PC-9 (cell line): Measurements from ENCODE around the gene NRP1. TPM values are rescaled to one million over a fixed set of nuclear protein-coding genes. Genes with fewer than 3 reads are reported as not detected.

ENCODE experiments used
- BruUV-seq: library from RNA; stranded (reverse); fragments of 400-500 nt; replicated peaks from 2 replicates; lab custom pipeline; 2021; lab: Mats Ljungman, UMichigan
- CTCF ChIA-PET: fragments of 300-600 bp; sonication (Branson Sonifier 250); formaldehyde crosslinking; loops from one replicate; lab custom pipeline; 2022; ENCODE audit warnings: antibody characterized with exemption; lab: Charles Lee
- POLR2A ChIA-PET: fragments of 300-600 bp; sonication (Branson Sonifier 250); formaldehyde crosslinking; loops from one replicate; lab custom pipeline; 2022; ENCODE audit warnings: antibody characterized with exemption; ENCODE audit not compliant: unreplicated experiment; lab: Charles Lee
- DNase-seq, 2 experiments: peaks; one replicate each; pipeline versions ENCODE4 v3.0.0 to v3.0.0-alpha.2; 2015 to 2022; ENCODE audit warnings: mixed read lengths in 1 of 2
- H2AFZ ChIP-seq: fragments of 200-600 bp; sonication (generic); 2 replicates; pipeline ENCODE4 v1.8.1; 2017; ENCODE audit warnings: antibody characterized with exemption
- H3F3A ChIP-seq: fragments of 200-600 bp; sonication (generic); 2 replicates; pipeline ENCODE4 v1.8.1; 2017; ENCODE audit warnings: antibody characterized with exemption, mild to moderate bottlenecking, low read depth; ENCODE audit not compliant: insufficient read depth
- H3K27ac ChIP-seq: fragments of 200-600 bp; sonication (generic); 2 replicates; pipeline ENCODE4 v1.6.1; 2016; ENCODE audit warnings: mixed run types
- H3K27me3 ChIP-seq: fragments of 200-600 bp; sonication (generic); 2 replicates; pipeline ENCODE4 v1.6.1; 2016; ENCODE audit warnings: low read depth, mixed run types; ENCODE audit not compliant: insufficient read depth
- H3K36me3 ChIP-seq: fragments of 200-600 bp; sonication (generic); 2 replicates; pipeline ENCODE4 v1.6.1; 2016; ENCODE audit warnings: low read depth, mixed run types
- H3K4me1 ChIP-seq: fragments of 200-600 bp; sonication (generic); replicated peaks from 2 replicates; pipeline ENCODE4 v1.6.1; 2016; ENCODE audit warnings: mixed run types; ENCODE audit not compliant: insufficient read depth
- H3K4me2 ChIP-seq: fragments of 200-600 bp; sonication (generic); 2 replicates; pipeline ENCODE4 v1.6.1; 2017; ENCODE audit warnings: mixed run types
- H3K4me3 ChIP-seq: fragments of 200-600 bp; sonication (generic); 2 replicates; pipeline ENCODE4 v1.6.1; 2016; ENCODE audit warnings: mixed run types
- H3K79me2 ChIP-seq: fragments of 200-600 bp; sonication (generic); 2 replicates; pipeline ENCODE4 v1.6.1; 2017; ENCODE audit warnings: low read depth, mixed run types
- H3K9me2 ChIP-seq: fragments of 200-600 bp; sonication (generic); 2 replicates; pipeline ENCODE4 v1.8.1; 2017; ENCODE audit warnings: mild to moderate bottlenecking; ENCODE audit not compliant: insufficient read depth
- H3K9me3 ChIP-seq: fragments of 200-600 bp; sonication (generic); 2 replicates; pipeline ENCODE4 v1.8.1; 2016; ENCODE audit warnings: low read depth; ENCODE audit not compliant: insufficient read depth
- H4K20me1 ChIP-seq: fragments of 200-600 bp; sonication (generic); 2 replicates; pipeline ENCODE4 v1.8.1; 2017; ENCODE audit not compliant: insufficient read depth
- CTCF ChIP-seq: fragments of 200-600 bp; sonication (generic); conservative IDR thresholded peaks from 2 replicates; pipeline ENCODE4 v1.6.1; 2017; ENCODE audit warnings: mixed run types, antibody characterized with exemption, mild to moderate bottlenecking, moderate library complexity
- EZH2 ChIP-seq: fragments of 200-600 bp; sonication (generic); IDR thresholded peaks from 2 replicates; pipeline ENCODE4 v1.8.0; 2017; ENCODE audit warnings: antibody characterized with exemption, low read depth
- intact Hi-C: fragments of 100-400 bp; cut with micrococcal nuclease; formaldehyde crosslinking; loops from one replicate; pipeline ENCODE4 v1.10.0; 2022; ENCODE audit not compliant: unreplicated experiment
- total RNA-seq: library from RNA; stranded (reverse); gene quantifications from 2 replicates; pipeline ENCODE4 v1.2.3, GENCODE V29; 2021

Gene NRP1
- total RNA-seq, 1 experiment from 2014 or later, result 30.5 TPM

GRCh38 chr10:33134011-33134751, 200.3 kb downstream of the NRP1 start:
- ChIA-PET POLR2A (interaction anchor here (0.8 kb wide), 1 partner anchor 19 kb away, joined by 4 read pairs; no protein-coding TSS in a partner anchor), CTCF (interaction anchor here (0.6 kb wide), 1 partner anchor 18 kb away, joined by 3 read pairs; no protein-coding TSS in a partner anchor)
- Histone ChIP-seq H3K27ac (peak overlapping the region; percentile 95), H3K4me2 (peak overlapping the region; percentile 67), H3K4me3 (no peak overlapping the region), H3K9me3 (no peaks in the 10 kb centered on the region; the same call in 1 of the 2 replicates), H3F3A (peaks cover 19% of the 10 kb centered on the region), H2AFZ (peak overlapping the region; percentile 29; the same call in 1 of the 2 replicates), H3K4me1 (peaks cover 42% of the 10 kb centered on the region), H3K36me3 (no peaks in the 10 kb centered on the region), H3K9me2 (no peaks in the 10 kb centered on the region), H3K27me3 (no peaks in the 10 kb centered on the region), H4K20me1 (no peaks in the 10 kb centered on the region), H3K79me2 (no peaks in the 10 kb centered on the region)
- TF ChIP-seq CTCF, result no peak
- no peak for TF ChIP-seq EZH2
- intact Hi-C loops, result loop anchor here (1.0 to 10.0 kb wide), 3 partner anchors 19 to 141 kb away; no protein-coding TSS in a partner anchor
- TSS peak; percentile 84 for BruUV-seq
- peak; percentile 80 to 97 for DNase-seq

- no peaks in the 10 kb centered on the region for H4K20me1 ChIP-seq
- H3K4me3 ChIP-seq, result no peak overlapping the region
- no peak for TF ChIP-seq EZH2
- TF ChIP-seq CTCF, result no peak
- H2AFZ ChIP-seq, result no peak overlapping the region
- no peaks in the 10 kb centered on the region; the same call in 1 of the 2 replicates for H3K9me3 ChIP-seq
- peak overlapping the region; percentile 95 for H3K27ac ChIP-seq
- DNase-seq, result peak in 1 of 2 experiments; percentile 52
- peaks cover 19% of the 10 kb centered on the region for H3F3A ChIP-seq
- peak overlapping the region; percentile 67 for H3K4me2 ChIP-seq
- intact Hi-C loops, result loop anchor here (10.0 kb wide), 1 partner anchor 141 kb away; no protein-coding TSS in a partner anchor
- TSS peak; percentile 89 for BruUV-seq
- ChIA-PET POLR2A (interaction anchor here (0.6 to 0.8 kb wide), 2 partner anchors 19 to 1193 kb away, joined by 3 to 4 read pairs; no protein-coding TSS in a partner anchor), CTCF (interaction anchor here (0.5 to 0.6 kb wide), 2 partner anchors 18 to 148 kb away, joined by 3 to 5 read pairs; no protein-coding TSS in a partner anchor)
- no peaks in the 10 kb centered on the region for H3K79me2 ChIP-seq
- H3K9me2 ChIP-seq, result no peaks in the 10 kb centered on the region
- H3K4me1 ChIP-seq, result peaks cover 42% of the 10 kb centered on the region
- H3K36me3 ChIP-seq, result no peaks in the 10 kb centered on the region
- H3K27me3 ChIP-seq, result no peaks in the 10 kb centered on the region
Observed at GRCh38 chr10:33133557-33133956, 200.9 kb downstream of the NRP1 start.

GRCh38 chr10:33132626-33133025, 201.8 kb downstream of the NRP1 start:
- intact Hi-C loops, result loop anchor here (10.0 kb wide), 1 partner anchor 142 kb away; no protein-coding TSS in a partner anchor
- Histone ChIP-seq H3K9me3 (no peaks in the 10 kb centered on the region; the same call in 1 of the 2 replicates), H3K27ac (peak overlapping the region; percentile 95; the same call in 1 of the 2 replicates), H3K4me1 (peaks cover 40% of the 10 kb centered on the region), H3K36me3 (no peaks in the 10 kb centered on the region), H3K4me3 (no peak overlapping the region), H2AFZ (no peak overlapping the region), H3K4me2 (no peak overlapping the region), H3K9me2 (no peaks in the 10 kb centered on the region), H4K20me1 (no peaks in the 10 kb centered on the region), H3K79me2 (no peaks in the 10 kb centered on the region), H3F3A (peaks cover 19% of the 10 kb centered on the region), H3K27me3 (no peaks in the 10 kb centered on the region)
- CTCF ChIA-PET, result no interaction called here
- no peak for DNase-seq
- BruUV-seq, result no TSS peak
- TF ChIP-seq CTCF (no peak), EZH2 (no peak)
- POLR2A ChIA-PET, result no interaction called here
